NCI-H2227 (cell line): ENCODE data around the gene ABCC2.
"Not testable (repeated sequence)": the region's sequence is repeated elsewhere in the genome, so short reads cannot be mapped to it uniquely, and the experiment has no call there.

Experiments used
- DNase-seq: peaks from one replicate; lab custom pipeline; 2025; ENCODE audit not compliant: unreplicated experiment; lab: John Stamatoyannopoulos, UW

ABCC2 gene

GRCh38 chr10:99782447-99783286 lies at the start of gene ABCC2:
Gene ABCC2 (plus strand): TSS chr10:99782640. CDS start chr10:99782845, 205 bp downstream.
- DNase-seq, result no peak

DNA sequence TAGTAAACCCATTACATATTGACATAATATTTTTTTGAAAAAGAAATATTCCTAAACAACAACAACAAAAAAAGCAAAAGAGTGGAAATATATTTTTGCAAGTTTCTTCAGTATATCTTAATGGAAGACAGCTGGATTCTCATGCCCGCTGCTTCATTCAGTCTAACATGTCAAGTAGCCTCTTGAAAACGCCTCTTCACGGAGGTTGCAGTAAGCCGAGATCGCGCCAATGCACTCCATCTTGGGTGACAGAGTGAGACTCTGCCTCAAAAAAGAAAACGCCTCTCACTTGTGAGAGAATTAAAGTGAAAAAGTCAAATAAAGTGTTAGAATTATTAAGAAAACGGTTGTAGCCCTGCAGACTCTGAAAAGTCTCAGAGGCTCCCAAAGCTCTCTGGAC lies 49.1 kb upstream of the ABCC2 start:
- peak; percentile 53 for DNase-seq

DNA sequence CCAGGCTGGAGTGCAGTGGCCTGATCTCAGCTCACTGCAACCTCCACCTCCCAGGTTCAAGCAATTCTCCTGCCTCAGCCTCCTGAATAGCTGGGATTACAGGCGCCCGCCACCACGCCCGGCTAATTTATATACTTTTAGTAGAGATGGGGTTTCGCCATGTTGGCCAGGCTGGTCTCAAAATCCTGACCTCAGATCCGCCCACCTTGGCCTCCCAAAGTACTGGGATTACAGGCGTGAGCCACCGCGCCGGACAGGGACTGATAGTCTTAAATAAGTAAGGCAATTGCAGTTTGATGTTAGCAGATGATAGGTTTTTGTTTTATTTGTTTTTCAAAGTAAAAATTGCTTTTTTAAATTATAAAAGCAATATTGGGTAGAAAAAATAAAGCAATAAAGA lies 48.3 kb upstream of the ABCC2 start:
- DNase-seq, result not testable (repeated sequence)

DNA sequence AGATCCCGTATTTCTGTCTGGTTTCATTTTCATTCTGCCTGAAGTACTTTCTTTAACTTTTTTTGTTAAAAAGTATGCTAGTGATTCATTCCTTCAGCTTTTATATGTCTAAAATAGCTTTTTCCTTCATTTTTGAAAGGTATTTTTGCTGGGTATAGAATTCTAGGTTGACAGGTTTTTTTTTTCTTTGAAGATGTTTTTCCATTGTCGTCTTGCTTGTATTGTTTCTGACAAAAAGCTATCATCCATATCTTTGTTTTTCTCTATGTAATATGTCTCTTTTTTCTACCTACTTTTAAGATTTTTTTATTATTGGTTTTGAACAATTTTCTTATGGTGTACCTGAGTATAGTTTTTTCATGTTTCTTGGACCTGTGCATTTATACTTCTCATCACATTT lies 42.2 kb upstream of the ABCC2 start:
- DNase-seq, result no peak

GRCh38 chr10:99740933-99741559 lies 41.4 kb upstream of the ABCC2 start:
- no peak for DNase-seq

GRCh38 chr10:99742254-99742653 lies 40.2 kb upstream of the ABCC2 start:
- no peak for DNase-seq

GRCh38 chr10:99742701-99743100 lies 39.7 kb upstream of the ABCC2 start:
- DNase-seq, result no peak

DNA sequence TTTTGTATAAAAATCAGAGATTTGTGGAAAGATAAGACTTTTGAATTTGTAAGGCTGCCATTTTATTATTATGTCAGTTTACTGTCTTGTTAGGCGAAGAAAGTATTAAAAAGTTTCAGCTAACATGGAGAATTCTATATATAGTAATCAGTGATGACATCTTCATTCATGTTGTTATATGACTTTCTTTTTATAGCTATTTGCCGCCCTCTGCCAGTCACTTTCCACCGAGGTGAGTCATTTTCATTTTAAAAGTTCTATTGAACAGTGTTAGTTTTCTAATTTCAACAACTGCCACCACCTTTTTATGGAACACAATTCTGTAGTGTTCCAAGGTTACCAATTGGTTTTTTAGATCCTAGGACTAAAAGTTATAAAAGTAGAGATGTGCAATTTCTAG lies 38.6 kb upstream of the ABCC2 start:
- no peak for DNase-seq

- DNase-seq, result not testable (repeated sequence)
Measured at GRCh38 chr10:99746166-99746565, 36.3 kb upstream of the ABCC2 start.

DNA sequence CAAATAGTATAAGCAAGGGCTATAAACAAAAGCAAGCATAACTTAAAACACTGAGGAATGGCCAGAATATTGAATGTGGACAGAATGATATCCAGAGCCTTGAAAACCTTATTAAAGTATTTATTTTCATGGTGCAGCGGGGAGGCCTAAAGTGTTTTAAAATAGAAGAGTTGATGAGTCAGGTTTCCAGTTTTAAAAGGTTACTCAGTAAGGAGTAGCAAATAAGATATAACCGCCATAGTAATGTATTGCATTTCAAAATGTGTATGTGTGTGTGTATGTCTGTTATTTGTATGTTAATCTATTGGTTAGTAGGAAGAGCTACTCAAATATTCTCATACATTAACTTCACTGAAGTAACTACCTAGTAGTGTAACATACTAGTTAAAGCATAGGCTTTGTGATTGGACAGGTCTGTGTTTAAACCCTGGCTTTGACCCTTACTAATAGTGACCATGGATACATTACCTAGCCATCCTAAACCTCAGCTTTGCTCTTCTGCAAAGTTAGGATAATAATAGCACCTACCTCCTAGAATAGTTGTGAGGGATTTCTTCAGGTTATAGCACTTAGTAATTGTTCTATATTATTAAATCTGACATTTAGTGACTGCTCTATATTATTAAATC lies 33.5 kb upstream of the ABCC2 start:
- DNase-seq, result no peak

DNA sequence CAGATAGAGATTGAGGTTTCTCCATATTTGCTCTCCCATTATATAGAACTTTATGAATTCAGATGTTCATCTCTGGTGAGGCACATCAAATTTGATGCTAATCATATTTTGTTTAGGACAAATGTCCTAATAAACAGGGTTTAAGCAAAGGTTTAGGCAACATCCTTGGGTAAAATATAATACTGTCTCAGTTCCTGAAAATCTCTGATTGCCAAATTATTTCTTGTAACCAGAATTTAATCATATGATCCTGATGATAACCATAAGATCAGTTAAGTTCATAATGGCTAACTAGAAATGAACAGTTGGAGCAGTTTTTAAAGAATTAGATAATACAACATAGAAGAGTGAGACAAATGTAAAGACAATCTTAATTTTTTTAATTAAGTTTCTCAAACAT lies 31.8 kb upstream of the ABCC2 start:
- no peak for DNase-seq

- no peak for DNase-seq
Measured at GRCh38 chr10:99754670-99755069, 27.8 kb upstream of the ABCC2 start.

DNA sequence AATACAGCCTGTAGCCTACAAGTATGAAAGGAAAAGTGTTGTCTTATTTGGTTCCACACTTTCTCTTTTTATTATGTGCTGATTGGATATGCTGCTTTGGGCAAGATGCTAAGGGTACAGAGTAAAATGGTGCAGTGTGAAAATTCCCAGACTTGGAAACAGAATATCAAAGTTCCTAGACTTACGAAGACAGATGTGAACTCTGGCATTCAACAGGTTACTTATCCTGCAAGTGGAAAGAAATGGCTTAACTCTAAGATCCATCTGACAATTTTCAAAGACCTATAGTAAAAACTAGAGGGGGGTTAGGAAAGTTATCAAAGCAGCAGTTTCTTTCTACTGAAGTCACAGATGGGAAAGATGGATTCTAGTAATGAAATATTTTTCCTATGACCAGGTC lies 26.3 kb upstream of the ABCC2 start:
- no peak for DNase-seq

- DNase-seq, result no peak
Measured at GRCh38 chr10:99758211-99758891, 24.1 kb upstream of the ABCC2 start.

- no peak for DNase-seq
Measured at GRCh38 chr10:99760321-99760720, 22.1 kb upstream of the ABCC2 start.

DNA sequence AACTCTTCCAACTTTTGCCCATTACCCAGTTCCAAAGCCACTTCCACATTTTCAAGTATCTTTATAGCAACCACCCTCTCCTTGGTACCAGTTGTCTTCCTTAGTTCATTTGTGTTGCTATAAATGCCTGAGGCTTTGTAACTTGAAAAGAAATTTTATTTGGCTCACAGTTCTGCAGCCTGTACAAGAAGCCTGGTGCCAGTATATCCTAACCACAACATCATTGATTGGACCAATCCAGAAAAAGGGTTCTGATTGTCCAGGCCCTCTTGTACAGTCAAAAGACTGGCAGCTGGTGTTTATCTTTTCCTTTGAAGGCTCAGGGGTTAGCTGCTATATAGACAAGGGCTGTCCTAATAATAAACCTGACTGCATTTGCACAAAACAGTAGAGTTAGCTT lies 21.1 kb upstream of the ABCC2 start:
- DNase-seq, result no peak

- DNase-seq, result no peak
Measured at GRCh38 chr10:99765672-99766301, 16.7 kb upstream of the ABCC2 start.

DNA sequence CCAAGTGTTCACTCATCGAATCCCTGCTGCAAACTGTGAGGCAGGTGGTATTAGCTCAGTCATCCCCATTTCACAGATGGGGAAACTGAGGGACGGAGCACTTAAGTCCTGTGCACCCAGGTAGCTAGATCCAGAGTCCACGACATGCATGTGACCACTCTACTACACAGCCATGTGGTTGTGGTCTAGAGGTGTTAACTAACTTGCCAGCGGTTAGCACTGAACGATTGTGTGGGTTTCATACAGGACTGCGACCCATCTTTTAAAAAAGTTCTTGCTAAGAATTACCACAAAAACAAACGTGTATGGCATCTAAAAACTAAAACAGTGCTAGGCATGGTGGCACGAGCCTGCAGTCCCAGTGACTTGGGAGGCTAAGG lies 16.1 kb upstream of the ABCC2 start:
- DNase-seq, result no peak

GRCh38 chr10:99767901-99768300 lies 14.5 kb upstream of the ABCC2 start:
- DNase-seq, result no peak

DNA sequence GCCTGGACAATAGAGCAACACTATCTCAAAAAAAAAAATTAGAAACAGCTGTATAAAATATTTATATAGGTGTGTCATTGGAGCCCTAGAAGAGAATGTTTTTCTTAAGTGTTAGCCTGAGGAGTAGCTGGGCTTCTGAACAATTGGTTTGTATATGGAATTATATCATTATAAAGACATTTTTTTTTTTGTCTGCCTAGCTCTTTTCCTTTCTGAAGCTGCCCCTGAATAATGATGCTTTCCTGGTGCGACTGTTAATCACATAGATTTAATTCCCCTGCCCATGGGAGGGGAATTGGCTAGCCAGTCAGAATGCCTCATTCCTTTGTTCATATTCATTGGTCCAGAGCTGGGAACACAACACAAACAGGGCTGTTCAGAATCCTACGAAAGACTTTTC lies 13.9 kb upstream of the ABCC2 start:
- no peak for DNase-seq

GRCh38 chr10:99769706-99770105 lies 12.7 kb upstream of the ABCC2 start:
- DNase-seq, result no peak
